GM12878 (cell line): ENCODE data around the gene KLHL36. TPM values are rescaled to one million over a fixed set of nuclear protein-coding genes. Genes with fewer than 3 reads are reported as not detected.

Experiments
- ATAC-seq: fragments of 200-7000 bp; cut with Tn5 transposase; 3 replicates; pipeline ENCODE4 v1.9.1; 2020; ENCODE audit warnings: mild to moderate bottlenecking, moderate library complexity
- BruUV-seq: library from RNA; stranded (reverse); fragments of 400-500 nt; replicated peaks from 2 replicates; lab custom pipeline; 2021; lab: Mats Ljungman, UMichigan
- CTCF ChIA-PET: fragments of 300-600 bp; sonication (Branson Sonifier 250); formaldehyde crosslinking; extraction: SDS; loops from one replicate; lab custom pipeline; 2021; ENCODE audit warnings: inconsistent platforms; lab: Yijun Ruan, JAX
- POLR2A ChIA-PET: fragments of 350-600 bp; formaldehyde crosslinking; extraction: SDS; loops from one replicate; lab custom pipeline; 2021; ENCODE audit warnings: inconsistent platforms; lab: Charles Lee
- RAD21 ChIA-PET: fragments of 300-600 bp; sonication (Branson Sonifier 250); formaldehyde crosslinking; loops from one replicate; lab custom pipeline; 2023; ENCODE audit warnings: antibody characterized with exemption; ENCODE audit not compliant: unreplicated experiment; lab: Charles Lee
- SMC1A ChIA-PET: fragments of 300-600 bp; sonication (Branson Sonifier 250); formaldehyde crosslinking; loops from one replicate; lab custom pipeline; 2023; ENCODE audit not compliant: unreplicated experiment, uncharacterized antibody; lab: Charles Lee
- DNase-seq: peaks from one replicate; pipeline ENCODE4 v3.0.0-alpha.2; 2011; ENCODE audit warnings: low read depth, low spot score
- FAIRE-seq: peaks from 3 replicates; lab custom pipeline; 2011; peaks lifted over from hg19 to GRCh38; lab: Jason Lieb, UNC
- H2AFZ ChIP-seq: 2 replicates; pipeline ENCODE4 v1.6.0; 2011; ENCODE audit warnings: low read depth, low read length, control low read depth; ENCODE audit not compliant: control insufficient read depth
- H3K27ac ChIP-seq: 2 replicates; pipeline ENCODE4 v1.5.1; 2011; ENCODE audit warnings: control low read depth; ENCODE audit not compliant: control insufficient read depth, insufficient read depth
- H3K27me3 ChIP-seq, 2 experiments: replicated peaks in 1 of 2; 2 replicates each; pipeline versions ENCODE4 v1.6.0 to v1.6.1; 2011; ENCODE audit warnings: low read length in 1 of 2; ENCODE audit not compliant: control insufficient read depth in 2 of 2, insufficient read depth in 2 of 2
- H3K36me3 ChIP-seq, 2 experiments: 2 replicates each; pipeline ENCODE4 v1.5.1; 2011; ENCODE audit warnings: low read length in 1 of 2; ENCODE audit not compliant: control insufficient read depth in 2 of 2, insufficient read depth in 2 of 2
- H3K4me1 ChIP-seq: 2 replicates; pipeline ENCODE4 v1.6.1; 2011; ENCODE audit warnings: mild to moderate bottlenecking, low read length, moderate library complexity, mixed read lengths; ENCODE audit not compliant: control insufficient read depth, insufficient read depth
- H3K4me2 ChIP-seq: 2 replicates; pipeline ENCODE4 v1.6.0; 2011; ENCODE audit warnings: control low read depth; ENCODE audit not compliant: control insufficient read depth, insufficient read depth
- H3K4me3 ChIP-seq: fragments of 200-600 bp; sonication (generic); 2 replicates; pipeline ENCODE4 v1.5.1; 2016
- H3K79me2 ChIP-seq: 2 replicates; pipeline ENCODE4 v1.6.0; 2011; ENCODE audit warnings: low read length; ENCODE audit not compliant: control insufficient read depth, insufficient read depth
- H3K9ac ChIP-seq: 2 replicates; pipeline ENCODE4 v1.8.0; 2011; ENCODE audit warnings: low read length, control low read depth, mixed read lengths; ENCODE audit not compliant: control insufficient read depth, insufficient read depth
- H3K9me3 ChIP-seq: replicated peaks from 3 replicates; pipeline ENCODE4 v1.5.1; 2011; ENCODE audit warnings: mild to moderate bottlenecking, low read length; ENCODE audit not compliant: control insufficient read depth, insufficient read depth
- H4K20me1 ChIP-seq: 2 replicates; pipeline ENCODE4 v1.6.0; 2011; ENCODE audit not compliant: control insufficient read depth, insufficient read depth
- CUX1 ChIP-seq: IDR thresholded peaks from 2 replicates; pipeline ENCODE4 v1.6.1; 2012; ENCODE audit warnings: improper control_type of control experiment, low read depth, low read length; ENCODE audit not compliant: insufficient replicate concordance
- POLR2A ChIP-seq: IDR thresholded peaks from 2 replicates; pipeline ENCODE4 v1.6.1; 2011; ENCODE audit warnings: low read depth, mild to moderate bottlenecking, low read length
- POLR2AphosphoS2 ChIP-seq: IDR thresholded peaks from 2 replicates; pipeline ENCODE4 v1.6.1; 2011; ENCODE audit warnings: low read depth, mild to moderate bottlenecking, low read length, improper control_type of control experiment, moderate library complexity
- SMAD5 ChIP-seq: IDR thresholded peaks from 2 replicates; pipeline ENCODE4 v1.6.1; 2016; ENCODE audit warnings: antibody characterized with exemption, low read depth
- SMARCA5 ChIP-seq: fragments of 450-650 bp; IDR thresholded peaks from 2 replicates; pipeline ENCODE4 v1.6.1; 2017; ENCODE audit warnings: mild to moderate bottlenecking
- ZNF217 ChIP-seq: fragments of 450-650 bp; IDR thresholded peaks from 2 replicates; pipeline ENCODE4 v1.6.1; 2017; ENCODE audit warnings: antibody characterized with exemption, mild to moderate bottlenecking
- ZSCAN29 ChIP-seq: fragments of 450-650 bp; IDR thresholded peaks from 2 replicates; pipeline ENCODE4 v1.6.1; 2017; ENCODE audit warnings: mild to moderate bottlenecking, moderate library complexity
- WGBS: methylation state at CpG from one replicate; pipeline ENCODE4 v1.1.6; 2016; ENCODE audit warnings: low lambda C conversion rate; ENCODE audit not compliant: insufficient replicate concordance, insufficient coverage; ENCODE audit errors: missing lambda C conversion rate; 5-methylcytosine and 5-hydroxymethylcytosine counted together
- in situ Hi-C: fragments of 300-500 bp; cut with MboI; formaldehyde crosslinking; loops from 9 replicates; pipeline ENCODE4 v1.14.3; 2018; ENCODE audit warnings: mixed read lengths
- intact Hi-C: fragments of 100-400 bp; cut with micrococcal nuclease; formaldehyde crosslinking; loops from one replicate; pipeline ENCODE4 v1.14.2; 2022; ENCODE audit not compliant: unreplicated experiment
- polyA plus RNA-seq, 11 experiments: library from polyadenylated mRNA; depleted of rRNA in 4 of 11; unstranded in 6 of 11; stranded (reverse) in 5 of 11; fragments of >200 nt; fragmentation: Nextera tagmentation in 4 of 11; fragmentation: Illumina TruSeq in 1 of 11; extraction: Ambion mirVana in 4 of 11; extraction: Trizol in 1 of 11; gene quantifications; 1 replicate in 1 of 11; 2 replicates in 10 of 11; pipeline versions ENCODE4 v1.2.1 to v1.2.3, GENCODE V29; 2011 to 2016; ENCODE audit warnings: inconsistent platforms in 2 of 11, missing spikeins in 2 of 11, low read depth in 1 of 11
- total RNA-seq, 4 experiments: library from RNA; depleted of rRNA in 3 of 4; stranded (reverse); fragments of >200 nt in 3 of 4; fragmentation: Illumina TruSeq in 1 of 4; extraction: Trizol in 1 of 4; gene quantifications; 2 replicates each; pipeline versions ENCODE4 v1.2.1 to v1.2.3, GENCODE V29; 2013 to 2021
- TF ChIP-seq, protein P1 (sequence below): fragments of 450-650 bp; IDR thresholded peaks from 2 replicates; pipeline ENCODE4 v1.6.1; 2016; ENCODE audit warnings: mild to moderate bottlenecking
- TF ChIP-seq, protein P2 (sequence below): IDR thresholded peaks from 2 replicates; pipeline ENCODE4 v1.6.1; 2011; ENCODE audit warnings: low read depth, low read length, improper control_type of control experiment, borderline replicate concordance

Gene KLHL36
- total and polyA plus RNA-seq, 10 of the 15 experiments (the other 5 are each of a cell fraction or from before 2014, with no cell fraction given), result 2.6 to 45.3 (median 16.8) TPM

DNA sequence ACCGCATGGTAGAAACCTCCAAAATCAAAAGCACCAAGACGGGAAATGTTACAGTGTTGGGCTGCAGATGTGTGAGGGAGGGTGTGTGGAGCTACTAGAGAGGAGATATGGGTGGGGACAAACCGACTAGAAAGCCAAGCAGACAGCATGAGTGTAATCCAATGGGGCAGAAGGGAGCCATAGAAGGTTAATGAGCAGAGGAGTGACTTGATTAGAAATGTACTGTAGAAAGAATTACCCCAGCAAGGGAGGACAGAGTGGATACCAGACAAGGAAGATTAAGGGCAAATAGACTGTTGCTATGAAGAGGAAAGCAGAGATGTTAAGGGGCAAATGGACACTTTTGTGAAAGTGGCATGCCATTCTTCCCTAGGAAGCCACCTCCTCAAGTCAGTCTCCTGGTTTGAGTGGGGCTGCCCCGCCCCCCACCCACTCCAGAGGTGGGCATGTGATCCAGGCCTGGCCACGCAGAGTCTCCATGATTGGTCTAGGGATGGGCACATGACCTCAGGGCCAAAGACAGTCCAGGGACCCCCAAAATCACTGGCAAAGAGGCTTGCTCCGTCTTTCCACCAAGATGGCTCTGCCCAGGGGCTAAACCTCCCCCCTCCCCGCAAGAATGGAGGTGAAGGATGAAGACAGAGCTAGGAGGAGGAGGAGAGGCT, 34.8 kb upstream of the KLHL36 start (continued):
- TF ChIP-seq ZNF217 (peak; percentile 64; the same call in 1 of the 2 replicates), SMARCA5 (peak; percentile 78; the same call in 1 of the 2 replicates)

GRCh38 chr16:84614073-84614459, 34.2 kb upstream of the KLHL36 start:
- CTCF ChIA-PET, result interaction anchor here (2.5 kb wide), 1 partner anchor 12 kb away, joined by 7 read pairs; no protein-coding TSS in a partner anchor
- POLR2A ChIA-PET, result interaction anchor here (1.1 to 10.6 kb wide), 4 partner anchors 13 to 106 kb away, joined by 4 to 214 read pairs (median 4); no protein-coding TSS in a partner anchor
- 69% methylated on average over 12 of the region's 12 CpGs for WGBS

More at GRCh38 chr16:84614073-84614459, 34.2 kb upstream of the KLHL36 start:
- DNase-seq, result no peak
- Histone ChIP-seq H3K9ac (peak overlapping the region; percentile 84; the same call in 1 of the 2 replicates), H3K4me1 (peaks cover 38% of the 10 kb centered on the region), H4K20me1 (peaks cover 9% of the 10 kb centered on the region), H3K4me2 (peak overlapping the region; percentile 92), H3K36me3 (peaks cover 15 to 29% of the 10 kb centered on the region in 2 experiments), H2AFZ (no peak overlapping the region), H3K4me3 (peak overlapping the region; percentile 99; the same call in 1 of the 2 replicates), H3K27ac (peak overlapping the region; percentile 78), H3K79me2 (peaks cover 83% of the 10 kb centered on the region), H3K9me3 (peaks cover 11% of the 10 kb centered on the region; the same call in 2 of the 3 replicates), H3K27me3 (no peaks in the 10 kb centered on the region)
- TF ChIP-seq POLR2AphosphoS2 (peak; percentile 46; the same call in 1 of the 2 replicates), POLR2A (peak; percentile 27), ZSCAN29 (no peak), CUX1 (no peak), SMAD5 (0 out of 2 replicates have a peak, but pooled peaks have one; percentile 13)
- TF ChIP-seq, protein P1, sequence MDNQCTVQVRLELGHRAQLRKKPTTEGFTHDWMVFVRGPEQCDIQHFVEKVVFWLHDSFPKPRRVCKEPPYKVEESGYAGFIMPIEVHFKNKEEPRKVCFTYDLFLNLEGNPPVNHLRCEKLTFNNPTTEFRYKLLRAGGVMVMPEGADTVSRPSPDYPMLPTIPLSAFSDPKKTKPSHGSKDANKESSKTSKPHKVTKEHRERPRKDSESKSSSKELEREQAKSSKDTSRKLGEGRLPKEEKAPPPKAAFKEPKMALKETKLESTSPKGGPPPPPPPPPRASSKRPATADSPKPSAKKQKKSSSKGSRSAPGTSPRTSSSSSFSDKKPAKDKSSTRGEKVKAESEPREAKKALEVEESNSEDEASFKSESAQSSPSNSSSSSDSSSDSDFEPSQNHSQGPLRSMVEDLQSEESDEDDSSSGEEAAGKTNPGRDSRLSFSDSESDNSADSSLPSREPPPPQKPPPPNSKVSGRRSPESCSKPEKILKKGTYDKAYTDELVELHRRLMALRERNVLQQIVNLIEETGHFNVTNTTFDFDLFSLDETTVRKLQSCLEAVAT, result no peak
- TF ChIP-seq, protein P2, sequence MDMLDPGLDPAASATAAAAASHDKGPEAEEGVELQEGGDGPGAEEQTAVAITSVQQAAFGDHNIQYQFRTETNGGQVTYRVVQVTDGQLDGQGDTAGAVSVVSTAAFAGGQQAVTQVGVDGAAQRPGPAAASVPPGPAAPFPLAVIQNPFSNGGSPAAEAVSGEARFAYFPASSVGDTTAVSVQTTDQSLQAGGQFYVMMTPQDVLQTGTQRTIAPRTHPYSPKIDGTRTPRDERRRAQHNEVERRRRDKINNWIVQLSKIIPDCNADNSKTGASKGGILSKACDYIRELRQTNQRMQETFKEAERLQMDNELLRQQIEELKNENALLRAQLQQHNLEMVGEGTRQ, result no peak
- BruUV-seq, result no TSS peak
- SMC1A ChIA-PET, result interaction anchor here (0.6 to 14.0 kb wide), 6 partner anchors 12 to 101 kb away, joined by 3 to 229 read pairs (median 4); no protein-coding TSS in a partner anchor
- in situ Hi-C loops, result loop anchor here (25.0 kb wide), 1 partner anchor 948 kb away; no protein-coding TSS in a partner anchor
- RAD21 ChIA-PET, result interaction anchor here (10.7 to 11.3 kb wide), 2 partner anchors 12 to 101 kb away, joined by 194 to 224 read pairs; no protein-coding TSS in a partner anchor
- no peak for FAIRE-seq
- intact Hi-C loops, result no loop called here
- ATAC-seq, result no peak
